GM12891 (cell line): ENCODE measurements around the gene SNX21.
A peak's percentile ranks its signal among the peaks of the same experiment; 100 is the strongest.
"Not testable (repeated sequence)": the region's sequence is repeated elsewhere in the genome, so short reads cannot be mapped to it uniquely, and the experiment has no call there.

ENCODE experiments used
- DNase-seq: peaks from one replicate; pipeline ENCODE4 v3.0.0; 2011; ENCODE audit warnings: low spot score; ENCODE audit not compliant: insufficient read length
- FAIRE-seq: peaks from 2 replicates; lab custom pipeline; 2011; peaks lifted over from hg19 to GRCh38; lab: Jason Lieb, UNC
- PAX5 ChIP-seq: IDR thresholded peaks from 2 replicates; pipeline ENCODE4 v1.6.1; 2011; ENCODE audit warnings: low read length, moderate library complexity, mild to moderate bottlenecking; ENCODE audit not compliant: insufficient read depth, severe bottlenecking
- POLR2A ChIP-seq: IDR thresholded peaks from 2 replicates; pipeline ENCODE4 v1.6.1; 2011; ENCODE audit warnings: low read depth, low read length, control low read depth
- POLR2AphosphoS5 ChIP-seq: IDR thresholded peaks from 2 replicates; pipeline ENCODE4 v1.6.1; 2011; ENCODE audit warnings: low read depth, low read length, control low read depth
- POU2F2 ChIP-seq: IDR thresholded peaks from 2 replicates; pipeline ENCODE4 v1.6.1; 2011; ENCODE audit warnings: low read depth, mild to moderate bottlenecking, control low read depth, low read length, moderate library complexity
- SPI1 ChIP-seq: IDR thresholded peaks from 2 replicates; pipeline ENCODE4 v1.6.1; 2011; ENCODE audit warnings: low read depth, low read length, control low read depth
- TAF1 ChIP-seq: IDR thresholded peaks from 2 replicates; pipeline ENCODE4 v1.6.1; 2011; ENCODE audit warnings: low read depth, low read length, control low read depth

Gene SNX21

GRCh38 chr20:45822857-45823256 is 10.7 kb upstream of the SNX21 start:
- FAIRE-seq (no peak), DNase-seq (no peak)
- TF ChIP-seq POLR2AphosphoS5 (no peak), TAF1 (no peak), POLR2A (no peak), PAX5 (no peak), POU2F2 (no peak)

DNA sequence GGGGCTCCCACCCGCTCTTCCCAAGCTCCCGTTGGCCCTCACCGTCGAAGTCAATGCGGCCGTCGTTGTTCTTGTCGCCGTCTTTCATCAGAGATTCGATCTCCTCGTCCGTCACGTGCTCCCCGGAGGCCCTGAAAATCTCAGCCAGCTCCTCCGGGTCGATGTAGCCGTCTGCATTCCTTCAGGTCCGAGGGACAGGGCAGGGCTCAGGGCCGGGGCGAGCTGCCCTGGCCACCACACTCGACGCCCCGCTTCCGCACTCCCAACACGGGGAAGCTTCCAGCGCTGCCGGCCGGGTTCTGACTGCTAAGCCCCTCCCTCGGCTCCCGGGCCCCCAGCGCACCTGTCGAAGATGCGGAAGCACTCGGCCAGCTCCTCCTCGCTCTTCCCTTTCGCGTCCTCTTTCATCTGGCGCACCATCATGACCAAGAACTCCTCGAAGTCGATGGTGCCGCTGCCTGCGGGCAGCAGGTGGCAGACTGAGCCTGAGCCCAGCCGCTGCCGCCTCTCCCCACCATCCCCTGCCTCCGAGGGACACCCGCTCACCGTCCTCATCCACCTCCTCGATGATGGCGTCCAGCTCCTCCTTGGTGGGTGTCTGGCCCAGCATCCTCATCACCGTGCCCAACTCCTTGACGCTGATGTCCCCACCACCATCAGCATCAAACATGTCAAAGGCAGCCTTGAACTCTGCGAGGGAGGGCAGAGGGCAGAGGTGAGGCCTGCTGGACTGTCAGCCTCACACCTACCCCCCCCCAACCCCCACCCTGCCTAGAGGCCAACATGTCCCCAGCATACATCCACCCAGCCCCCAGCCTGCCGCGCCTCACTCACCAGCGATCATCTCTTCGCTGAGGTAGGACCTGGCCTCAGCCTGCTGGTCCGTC is 9.4 kb upstream of the SNX21 start:
- FAIRE-seq (peak; percentile 82), DNase-seq (peak; percentile 56)
- TF ChIP-seq POLR2AphosphoS5 = no peak
- no peak for TF ChIP-seq POLR2A
- TF ChIP-seq TAF1 = no peak

DNA sequence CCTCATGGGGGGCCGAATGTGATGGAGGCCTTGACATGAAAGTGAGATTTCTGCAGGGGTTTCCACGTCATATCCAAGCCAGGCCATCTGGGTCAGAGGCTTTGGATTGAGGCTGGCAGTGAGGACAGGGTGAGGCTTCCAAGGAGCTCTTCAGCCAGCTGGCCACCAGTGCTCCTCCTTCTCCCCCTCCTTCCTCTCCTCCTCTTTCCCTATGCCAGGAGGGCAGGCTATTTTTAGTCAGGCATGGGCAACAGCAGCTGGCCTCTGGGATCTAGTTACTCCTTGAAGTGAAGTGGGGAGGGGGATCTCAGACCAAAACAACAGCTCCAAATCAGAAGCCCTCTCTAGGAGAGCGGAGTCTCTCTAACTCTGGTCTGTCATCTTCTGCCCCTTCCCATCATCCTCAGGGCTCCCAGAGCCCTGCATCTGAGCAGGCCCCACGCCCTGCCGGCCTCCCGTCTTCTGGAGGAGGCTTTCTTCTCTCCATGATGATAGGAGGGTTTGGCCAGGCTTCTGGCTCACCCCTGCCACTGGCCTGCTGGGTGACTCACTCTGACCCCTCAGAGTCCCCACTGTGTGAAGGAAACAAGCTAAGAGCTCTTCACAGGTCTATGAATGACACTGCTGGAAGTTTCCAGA is 7.1 kb upstream of the SNX21 start:
- TF ChIP-seq POLR2A (no peak), PAX5 (no peak), SPI1 (no peak), POLR2AphosphoS5 (no peak), POU2F2 (no peak), TAF1 (no peak)
- FAIRE-seq = no peak
- no peak for DNase-seq

GRCh38 chr20:45827030-45827652 is 6.5 kb upstream of the SNX21 start, which contains the start of gene TNNC2:
Gene TNNC2, minus strand, starts transcription at chr20:45827312. Its CDS starts 64 bp downstream, at chr20:45827248.
- no peak for TF ChIP-seq PAX5
- TF ChIP-seq TAF1 = no peak
- TF ChIP-seq POLR2AphosphoS5 = no peak
- no peak for TF ChIP-seq POU2F2
- TF ChIP-seq SPI1 = no peak
- TF ChIP-seq POLR2A = no peak
- DNase-seq = no peak
- no peak for FAIRE-seq

GRCh38 chr20:45827712-45828111 is 5.9 kb upstream of the SNX21 start:
- TF ChIP-seq PAX5 (no peak), POLR2AphosphoS5 (no peak), POU2F2 (no peak), TAF1 (no peak), SPI1 (no peak), POLR2A (no peak)
- DNase-seq = no peak
- no peak for FAIRE-seq

DNA sequence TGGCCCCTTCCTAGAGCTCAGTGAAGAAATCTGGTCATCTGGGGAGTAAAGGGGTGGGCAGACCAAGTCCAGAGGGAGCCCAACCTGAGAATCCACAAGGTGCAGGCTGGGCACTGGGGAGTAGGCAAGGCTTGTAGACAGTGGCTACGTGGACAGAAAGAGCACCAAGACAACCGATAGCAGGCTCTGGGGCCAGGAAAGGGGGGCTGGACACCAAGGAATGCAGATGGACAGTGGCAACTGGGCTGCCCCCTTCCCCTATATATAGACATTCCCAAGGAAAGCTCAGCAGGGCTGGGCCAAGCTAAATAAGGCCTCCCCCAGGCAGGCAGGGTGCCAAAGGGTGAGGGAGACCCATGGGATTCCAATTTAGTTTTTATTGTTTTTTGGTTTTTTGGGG is 5.0 kb upstream of the SNX21 start:
- FAIRE-seq (no peak), DNase-seq (no peak)

GRCh38 chr20:45829673-45830106 is 3.9 kb upstream of the SNX21 start:
- FAIRE-seq, DNase-seq: not testable (repeated sequence)

More for the DNA sequence above, 5.0 kb upstream of the SNX21 start:
- no peak for TF ChIP-seq POLR2AphosphoS5
- TF ChIP-seq TAF1 = no peak
- no peak for TF ChIP-seq PAX5
- no peak for TF ChIP-seq POU2F2
- no peak for TF ChIP-seq POLR2A
- no peak for TF ChIP-seq SPI1

- DNase-seq (no peak), FAIRE-seq (no peak)
- TF ChIP-seq PAX5 = no peak
- no peak for TF ChIP-seq TAF1
- no peak for TF ChIP-seq POLR2A
- TF ChIP-seq POLR2AphosphoS5 = no peak
- no peak for TF ChIP-seq POU2F2
- TF ChIP-seq SPI1 = no peak
These were observed 980 bp upstream of the SNX21 start for GRCh38 chr20:45832619-45833018.

- TF ChIP-seq SPI1 (no peak), POLR2AphosphoS5 (no peak), PAX5 (no peak), POU2F2 (no peak), TAF1 (no peak), POLR2A (no peak)
- no peak for FAIRE-seq
- peak; percentile 79 for DNase-seq
These were observed 541 bp downstream of the SNX21 start for GRCh38 chr20:45833883-45834796.
